A673 (cell line): Measurements from ENCODE around the gene RHOA.

Experiments used
- EZH2 ChIP-seq: fragments of 200-600 bp; sonication (generic); IDR thresholded peaks from 2 replicates; pipeline ENCODE4 v1.6.1; 2017; ENCODE audit warnings: borderline replicate concordance, low read depth, mild to moderate bottlenecking, mixed read lengths, antibody characterized with exemption, low read length; ENCODE audit not compliant: poor library complexity, severe bottlenecking
- TF ChIP-seq, protein P1 (sequence below): fragments of 300-800, 200-600 bp; sonication (generic); conservative IDR thresholded peaks from 2 replicates; pipeline ENCODE4 v1.5.1; 2017; ENCODE audit warnings: low read depth, mild to moderate bottlenecking, antibody characterized with exemption, low read length, moderate library complexity, mixed read lengths

DNA sequence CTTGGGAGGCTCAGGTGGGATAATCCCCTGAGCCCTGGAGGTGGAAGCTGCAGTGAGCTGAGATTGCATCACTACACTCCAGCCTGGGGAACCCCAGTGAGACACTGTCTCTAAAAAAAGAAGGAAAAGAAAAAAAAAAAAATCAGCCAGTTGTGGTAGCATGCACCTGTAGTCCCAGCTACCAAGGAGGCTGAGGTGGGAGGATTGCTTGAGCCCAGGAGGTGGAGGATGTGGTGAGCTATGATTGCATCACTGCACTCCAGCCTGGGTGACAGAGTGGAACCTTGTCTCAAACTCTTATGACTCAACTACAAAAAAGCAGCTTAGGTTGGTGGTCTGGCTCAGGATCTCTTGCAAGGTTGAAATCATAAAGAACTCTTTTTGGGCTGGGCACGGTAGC, 34.3 kb downstream of the RHOA start:
- TF ChIP-seq, protein P1, sequence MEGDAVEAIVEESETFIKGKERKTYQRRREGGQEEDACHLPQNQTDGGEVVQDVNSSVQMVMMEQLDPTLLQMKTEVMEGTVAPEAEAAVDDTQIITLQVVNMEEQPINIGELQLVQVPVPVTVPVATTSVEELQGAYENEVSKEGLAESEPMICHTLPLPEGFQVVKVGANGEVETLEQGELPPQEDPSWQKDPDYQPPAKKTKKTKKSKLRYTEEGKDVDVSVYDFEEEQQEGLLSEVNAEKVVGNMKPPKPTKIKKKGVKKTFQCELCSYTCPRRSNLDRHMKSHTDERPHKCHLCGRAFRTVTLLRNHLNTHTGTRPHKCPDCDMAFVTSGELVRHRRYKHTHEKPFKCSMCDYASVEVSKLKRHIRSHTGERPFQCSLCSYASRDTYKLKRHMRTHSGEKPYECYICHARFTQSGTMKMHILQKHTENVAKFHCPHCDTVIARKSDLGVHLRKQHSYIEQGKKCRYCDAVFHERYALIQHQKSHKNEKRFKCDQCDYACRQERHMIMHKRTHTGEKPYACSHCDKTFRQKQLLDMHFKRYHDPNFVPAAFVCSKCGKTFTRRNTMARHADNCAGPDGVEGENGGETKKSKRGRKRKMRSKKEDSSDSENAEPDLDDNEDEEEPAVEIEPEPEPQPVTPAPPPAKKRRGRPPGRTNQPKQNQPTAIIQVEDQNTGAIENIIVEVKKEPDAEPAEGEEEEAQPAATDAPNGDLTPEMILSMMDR, result no peak
- no peak for TF ChIP-seq EZH2
